Right lobe of liver (tissue), 6 donors: ENCODE measurements around the gene C6orf52. TPM values are rescaled to one million over a fixed set of nuclear protein-coding genes. Genes with fewer than 3 reads are reported as not detected.
"Not testable (repeated sequence)": the region's sequence is repeated elsewhere in the genome, so short reads cannot be mapped to it uniquely, and the experiment has no call there.

Experiments used
- ATAC-seq, 4 donors: fragments of 200-7000 bp; cut with Tn5 transposase; one replicate each; pipeline ENCODE4 v1.9.1; 2020; ENCODE audit warnings: mild to moderate bottlenecking in 4 of 4, moderate library complexity in 4 of 4
- DNase-seq, 3 donors: peaks; one replicate each; pipeline ENCODE4 v3.0.0-alpha.2; 2020
- H3K27ac ChIP-seq, 3 donors: fragments of 200-600 bp; one replicate each; pipeline ENCODE4 v1.8.0; 2022
- H3K27me3 ChIP-seq, 2 donors: fragments of 200-600 bp; one replicate each; pipeline ENCODE4 v1.8.0; 2022
- H3K36me3 ChIP-seq, 4 donors: fragments of 200-600 bp; sonication (generic) in 1 of 4; one replicate each; pipeline versions ENCODE4 v1.5.1 to v1.8.0; 2017 to 2022; ENCODE audit warnings: control low read depth in 1 of 4
- H3K4me1 ChIP-seq, 4 donors: fragments of 200-600 bp; sonication (generic) in 1 of 4; one replicate each; pipeline versions ENCODE4 v1.5.1 to v1.8.0; 2017 to 2022; ENCODE audit warnings: control low read depth in 1 of 4
- H3K4me3 ChIP-seq, 3 donors: fragments of 200-600 bp; one replicate each; pipeline ENCODE4 v1.8.0; 2022
- H3K9me3 ChIP-seq, 4 donors: fragments of 200-600 bp; sonication (generic) in 1 of 4; one replicate each; pipeline versions ENCODE4 v1.5.1 to v1.8.0; 2017 to 2022; ENCODE audit warnings: control low read depth in 1 of 4
- POLR2A ChIP-seq: fragments of 450-650 bp; IDR thresholded peaks from one replicate; pipeline ENCODE4 v1.6.1; 2017; ENCODE audit warnings: antibody characterized with exemption, mild to moderate bottlenecking
- WGBS: methylation state at CpG from one replicate; pipeline ENCODE4 v1.1.6; 2018; ENCODE audit warnings: low coverage, low lambda C conversion rate; ENCODE audit not compliant: insufficient coverage; ENCODE audit errors: missing lambda C conversion rate; 5-methylcytosine and 5-hydroxymethylcytosine counted together
- intact Hi-C, 2 donors: fragments of 100-400 bp; cut with DNase I; formaldehyde crosslinking; loops; one replicate each; pipeline versions ENCODE4 v1.11.2 to v1.14.1; 2022
- total RNA-seq, 6 experiments: library from RNA; depleted of rRNA in 2 of 6; stranded (reverse); fragments of >200 nt in 2 of 6; fragmentation: NEBNext Ultra II Directional in 3 of 6; extraction: Animal tissue kit (Norgen Biotek cat#: 25700) in 3 of 6; gene quantifications; one replicate each; pipeline versions ENCODE4 v1.1.0 to v1.2.4, GENCODE V29; 2016 to 2023
- TF ChIP-seq, protein P1 (sequence below), 4 donors: fragments of 200-600 bp in 3 of 4; fragments of 450-650 bp in 1 of 4; IDR thresholded peaks; one replicate each; pipeline versions ENCODE4 v1.5.1 to v1.8.0; 2016 to 2022; ENCODE audit warnings: antibody characterized with exemption in 4 of 4, mild to moderate bottlenecking in 2 of 4
- donor health status: DM: no; HTN: yes; CAD: no.
- donor health status: DM: no; HTN: no; CAD: no.
- donor health status: DM: no; HTN: no; CAD: no.
- donor health status: DM: no; HTN: yes; CAD: no.
- donor health status: DM: no; HTN: yes; CAD: no.

The C6orf52 gene
- total RNA-seq, 6 experiments from 2014 or later = 0.75 to 1.2 TPM; not detected in 4

- Histone ChIP-seq H3K9me3 (no peaks in the 10 kb centered on the region), H3K36me3 (no peaks in the 10 kb centered on the region), H3K4me1 (no peaks in the 10 kb centered on the region), H3K27me3 (no peaks in the 10 kb centered on the region), H3K27ac (no peak overlapping the region), H3K4me3 (no peak overlapping the region)
- TF ChIP-seq, protein P1, sequence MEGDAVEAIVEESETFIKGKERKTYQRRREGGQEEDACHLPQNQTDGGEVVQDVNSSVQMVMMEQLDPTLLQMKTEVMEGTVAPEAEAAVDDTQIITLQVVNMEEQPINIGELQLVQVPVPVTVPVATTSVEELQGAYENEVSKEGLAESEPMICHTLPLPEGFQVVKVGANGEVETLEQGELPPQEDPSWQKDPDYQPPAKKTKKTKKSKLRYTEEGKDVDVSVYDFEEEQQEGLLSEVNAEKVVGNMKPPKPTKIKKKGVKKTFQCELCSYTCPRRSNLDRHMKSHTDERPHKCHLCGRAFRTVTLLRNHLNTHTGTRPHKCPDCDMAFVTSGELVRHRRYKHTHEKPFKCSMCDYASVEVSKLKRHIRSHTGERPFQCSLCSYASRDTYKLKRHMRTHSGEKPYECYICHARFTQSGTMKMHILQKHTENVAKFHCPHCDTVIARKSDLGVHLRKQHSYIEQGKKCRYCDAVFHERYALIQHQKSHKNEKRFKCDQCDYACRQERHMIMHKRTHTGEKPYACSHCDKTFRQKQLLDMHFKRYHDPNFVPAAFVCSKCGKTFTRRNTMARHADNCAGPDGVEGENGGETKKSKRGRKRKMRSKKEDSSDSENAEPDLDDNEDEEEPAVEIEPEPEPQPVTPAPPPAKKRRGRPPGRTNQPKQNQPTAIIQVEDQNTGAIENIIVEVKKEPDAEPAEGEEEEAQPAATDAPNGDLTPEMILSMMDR (IDR thresholded peaks at IDR 0.05) = no peak
- TF ChIP-seq POLR2A = no peak
- ATAC-seq = no peak
- no peak for DNase-seq
- 72% methylated on average over 3 of the region's 4 CpGs for WGBS
- intact Hi-C loops = no loop called here
These were observed 16.0 kb downstream of the C6orf52 start for GRCh38 chr6:10678456-10678855.

DNA sequence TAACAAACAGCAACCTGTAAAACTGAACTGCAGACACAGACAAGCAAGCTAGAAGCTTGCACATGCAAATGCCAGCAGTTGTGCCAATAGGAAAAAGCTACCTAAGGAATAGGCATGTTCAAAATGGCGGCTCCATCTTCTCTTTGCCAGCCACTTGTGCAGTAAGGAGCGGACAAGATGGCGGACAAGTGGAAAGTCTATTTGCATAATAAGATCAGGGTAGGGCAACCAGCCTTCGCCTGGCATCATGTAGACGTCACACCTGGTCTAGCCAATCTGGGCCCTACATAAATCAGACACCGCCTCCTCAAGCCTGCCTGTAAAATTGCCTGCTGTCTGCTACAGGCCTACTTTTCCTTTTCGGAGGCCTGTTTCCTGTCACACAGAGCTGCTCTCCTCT is 18.0 kb downstream of the C6orf52 start:
- 92% methylated on average over 6 of the region's 7 CpGs for whole genome bisulfite sequencing
- ATAC-seq (no peak), DNase-seq (no peak)
- Histone ChIP-seq H3K4me3 (no peak overlapping the region), H3K9me3 (no peaks in the 10 kb centered on the region), H3K27ac (no peak overlapping the region), H3K36me3 (no peaks in the 10 kb centered on the region), H3K4me1 (no peaks in the 10 kb centered on the region), H3K27me3 (no peaks in the 10 kb centered on the region)
- intact Hi-C loops = no loop called here
- no peak for TF ChIP-seq POLR2A
- TF ChIP-seq, protein P1 (IDR thresholded peaks at IDR 0.05) = no peak

DNA sequence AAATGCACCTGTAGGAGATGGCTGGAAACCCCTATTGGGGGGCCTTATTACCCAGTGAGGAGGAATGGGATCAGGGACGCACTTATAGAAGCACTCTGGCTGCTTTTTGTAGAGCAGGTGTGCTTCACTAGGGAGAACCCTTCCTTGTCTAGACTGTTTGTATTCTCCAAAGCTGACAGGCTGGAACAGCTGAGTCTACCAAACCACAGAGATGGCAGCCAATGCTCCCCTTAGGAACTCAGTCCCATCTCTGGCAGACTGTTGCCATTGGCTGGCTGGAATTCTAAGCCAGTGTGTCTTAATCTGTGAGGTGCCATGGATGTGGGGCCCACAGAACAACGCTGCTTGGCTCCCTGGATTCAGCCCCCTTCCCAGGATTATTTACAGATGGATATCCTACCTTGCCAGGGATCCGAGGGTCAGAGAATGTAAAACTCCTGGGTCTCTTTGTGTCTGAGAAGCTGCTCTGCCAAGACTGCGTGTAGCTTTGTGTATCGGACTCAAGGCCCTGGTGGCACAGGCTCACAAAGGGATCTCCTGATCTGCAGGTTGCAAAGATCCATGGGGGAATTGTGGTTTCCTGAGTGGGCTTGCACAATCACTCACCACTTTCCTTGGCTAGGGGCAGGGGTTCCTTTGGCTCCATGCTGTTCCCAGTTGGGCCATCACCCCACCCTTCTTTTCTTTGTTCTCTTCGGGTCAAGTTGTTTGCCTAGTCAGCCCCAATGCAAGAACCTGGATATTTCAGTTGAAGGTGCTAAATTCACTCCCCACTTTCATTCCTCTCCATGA is 26.1 kb downstream of the C6orf52 start:
- no peaks in the 10 kb centered on the region for H3K27me3 ChIP-seq
- no peak for DNase-seq
- TF ChIP-seq, protein P1 (IDR thresholded peaks at IDR 0.05) = no peak
- TF ChIP-seq POLR2A = no peak
- no peaks in the 10 kb centered on the region for H3K36me3 ChIP-seq
- 53% methylated on average over 3 of the region's 6 CpGs for WGBS
- no peak for ATAC-seq
- H3K4me1 ChIP-seq = no peaks in the 10 kb centered on the region
- H3K4me3 ChIP-seq = no peak overlapping the region
- H3K9me3 ChIP-seq = no peaks in the 10 kb centered on the region
- intact Hi-C loops = no loop called here
- H3K27ac ChIP-seq = no peak overlapping the region

GRCh38 chr6:10665595-10665994 is 28.8 kb downstream of the C6orf52 start:
- DNase-seq, H3K27ac ChIP-seq, H3K4me1 ChIP-seq, ATAC-seq, intact Hi-C loops, H3K4me3 ChIP-seq, H3K27me3 ChIP-seq, H3K36me3 ChIP-seq, H3K9me3 ChIP-seq: not testable (repeated sequence)
- 33% methylated on average over 1 of the region's 1 CpG for WGBS

- WGBS = 55% methylated on average over 2 of the region's 2 CpGs
- Histone ChIP-seq H3K4me1 (peaks cover 0 to 2% (median 0%) of the 10 kb centered on the region in 4 donors), H3K4me3 (no peak overlapping the region), H3K27ac (no peak overlapping the region), H3K36me3 (no peaks in the 10 kb centered on the region), H3K27me3 (no peaks in the 10 kb centered on the region), H3K9me3 (no peaks in the 10 kb centered on the region)
- ATAC-seq = no peak
- TF ChIP-seq POLR2A = no peak
- TF ChIP-seq, protein P1 (IDR thresholded peaks at IDR 0.05) = no peak
- intact Hi-C loops = no loop called here
- no peak for DNase-seq
These were observed 31.7 kb downstream of the C6orf52 start for GRCh38 chr6:10662742-10663141.
